Neural cell (in vitro differentiated cells): ENCODE data around the gene ALPG.
"Not testable (repeated sequence)": the region's sequence is repeated elsewhere in the genome, so short reads cannot be mapped to it uniquely, and the experiment has no call there.

ENCODE experiments used
- EP300 ChIP-seq: fragments of 450-650 bp; conservative IDR thresholded peaks from 2 replicates; pipeline ENCODE4 v1.6.1; 2014; ENCODE audit warnings: antibody characterized with exemption, mild to moderate bottlenecking, moderate library complexity; ENCODE audit not compliant: poor library complexity, severe bottlenecking
- POLR2AphosphoS5 ChIP-seq: IDR thresholded peaks from 2 replicates; pipeline ENCODE4 v1.6.1; 2012
- RAD21 ChIP-seq: fragments of 450-650 bp; conservative IDR thresholded peaks from 2 replicates; pipeline ENCODE4 v1.6.1; 2014; ENCODE audit warnings: antibody characterized with exemption, mild to moderate bottlenecking, moderate library complexity
- REST ChIP-seq: IDR thresholded peaks from 2 replicates; pipeline ENCODE4 v1.6.1; 2012; ENCODE audit warnings: borderline replicate concordance
- TAF1 ChIP-seq: IDR thresholded peaks from 2 replicates; pipeline ENCODE4 v1.6.1; 2012; ENCODE audit warnings: low read depth
- TF ChIP-seq, protein P1 (sequence below): fragments of 450-650 bp; IDR thresholded peaks from 2 replicates; pipeline ENCODE4 v1.5.1; 2014; ENCODE audit warnings: antibody characterized with exemption, mild to moderate bottlenecking, moderate library complexity; ENCODE audit not compliant: poor library complexity, severe bottlenecking

DNA sequence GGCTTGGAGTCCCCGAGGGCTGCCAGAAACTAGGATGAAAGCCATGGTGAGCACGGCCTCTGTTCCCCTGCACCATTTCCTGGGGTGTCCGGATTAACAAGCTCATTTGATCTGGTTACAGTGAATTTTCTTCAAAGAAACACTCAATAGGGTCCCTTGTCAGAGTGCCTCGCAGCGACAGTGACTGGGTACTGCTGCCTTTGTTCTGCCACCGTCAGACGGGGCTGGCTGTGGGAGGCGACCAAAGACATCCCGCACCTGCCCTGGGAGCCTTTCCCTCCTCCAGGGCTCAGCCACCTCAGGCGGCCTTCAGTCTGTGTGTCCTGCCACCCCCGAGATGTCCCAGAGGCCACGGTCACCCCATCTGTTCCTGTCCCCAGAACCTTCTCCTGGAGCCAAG, 36.6 kb upstream of the ALPG start:
- TF ChIP-seq RAD21, TAF1, EP300, POLR2AphosphoS5, REST: not testable (repeated sequence)
- TF ChIP-seq, protein P1, sequence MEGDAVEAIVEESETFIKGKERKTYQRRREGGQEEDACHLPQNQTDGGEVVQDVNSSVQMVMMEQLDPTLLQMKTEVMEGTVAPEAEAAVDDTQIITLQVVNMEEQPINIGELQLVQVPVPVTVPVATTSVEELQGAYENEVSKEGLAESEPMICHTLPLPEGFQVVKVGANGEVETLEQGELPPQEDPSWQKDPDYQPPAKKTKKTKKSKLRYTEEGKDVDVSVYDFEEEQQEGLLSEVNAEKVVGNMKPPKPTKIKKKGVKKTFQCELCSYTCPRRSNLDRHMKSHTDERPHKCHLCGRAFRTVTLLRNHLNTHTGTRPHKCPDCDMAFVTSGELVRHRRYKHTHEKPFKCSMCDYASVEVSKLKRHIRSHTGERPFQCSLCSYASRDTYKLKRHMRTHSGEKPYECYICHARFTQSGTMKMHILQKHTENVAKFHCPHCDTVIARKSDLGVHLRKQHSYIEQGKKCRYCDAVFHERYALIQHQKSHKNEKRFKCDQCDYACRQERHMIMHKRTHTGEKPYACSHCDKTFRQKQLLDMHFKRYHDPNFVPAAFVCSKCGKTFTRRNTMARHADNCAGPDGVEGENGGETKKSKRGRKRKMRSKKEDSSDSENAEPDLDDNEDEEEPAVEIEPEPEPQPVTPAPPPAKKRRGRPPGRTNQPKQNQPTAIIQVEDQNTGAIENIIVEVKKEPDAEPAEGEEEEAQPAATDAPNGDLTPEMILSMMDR: not testable (repeated sequence)
